GM13976 (cell line): ENCODE measurements around the gene CCDC92.

ENCODE experiments used
- DNase-seq: peaks from one replicate; pipeline ENCODE4 v3.0.0; 2012; ENCODE audit warnings: low spot score
- CTCF ChIP-seq: IDR thresholded peaks from 2 replicates; pipeline ENCODE4 v1.5.1; 2012; ENCODE audit warnings: borderline replicate concordance, mild to moderate bottlenecking; ENCODE audit not compliant: insufficient read depth; ENCODE audit errors: extremely low read depth, missing control alignments, control extremely low read depth
- in situ Hi-C: fragments of 300-500 bp; cut with MboI; formaldehyde crosslinking; loops from one replicate; pipeline ENCODE4 v1.12.0; 2022; ENCODE audit warnings: low sequenced_read_pairs, mixed read lengths, inconsistent platforms; ENCODE audit not compliant: unreplicated experiment

Gene CCDC92

DNA sequence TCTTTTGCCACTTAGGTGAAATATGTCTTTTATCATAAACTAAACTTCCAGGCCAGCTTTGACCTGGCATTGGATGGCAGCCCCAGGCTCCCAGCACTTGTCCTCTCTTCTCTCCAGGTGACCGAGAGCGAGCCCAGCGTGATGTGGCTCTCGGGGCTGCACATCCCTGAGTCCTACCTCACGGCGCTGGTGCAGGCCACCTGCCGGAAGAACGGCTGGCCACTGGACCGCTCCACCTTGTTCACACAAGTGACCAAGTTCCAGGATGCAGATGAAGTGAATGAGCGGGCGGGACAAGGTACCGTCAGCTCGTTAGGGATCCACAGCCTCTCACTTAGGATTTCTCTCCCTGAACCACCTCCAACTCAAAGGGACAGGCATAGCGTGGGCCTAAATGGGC lies 39.4 kb downstream of the CCDC92 start:
- DNase-seq: no peak
- TF ChIP-seq CTCF: no peak
- in situ Hi-C loops: no loop called here

GRCh38 chr12:123931686-123932321 lies 40.8 kb downstream of the CCDC92 start:
- in situ Hi-C loops: no loop called here
- no peak for TF ChIP-seq CTCF
- DNase-seq: no peak

DNA sequence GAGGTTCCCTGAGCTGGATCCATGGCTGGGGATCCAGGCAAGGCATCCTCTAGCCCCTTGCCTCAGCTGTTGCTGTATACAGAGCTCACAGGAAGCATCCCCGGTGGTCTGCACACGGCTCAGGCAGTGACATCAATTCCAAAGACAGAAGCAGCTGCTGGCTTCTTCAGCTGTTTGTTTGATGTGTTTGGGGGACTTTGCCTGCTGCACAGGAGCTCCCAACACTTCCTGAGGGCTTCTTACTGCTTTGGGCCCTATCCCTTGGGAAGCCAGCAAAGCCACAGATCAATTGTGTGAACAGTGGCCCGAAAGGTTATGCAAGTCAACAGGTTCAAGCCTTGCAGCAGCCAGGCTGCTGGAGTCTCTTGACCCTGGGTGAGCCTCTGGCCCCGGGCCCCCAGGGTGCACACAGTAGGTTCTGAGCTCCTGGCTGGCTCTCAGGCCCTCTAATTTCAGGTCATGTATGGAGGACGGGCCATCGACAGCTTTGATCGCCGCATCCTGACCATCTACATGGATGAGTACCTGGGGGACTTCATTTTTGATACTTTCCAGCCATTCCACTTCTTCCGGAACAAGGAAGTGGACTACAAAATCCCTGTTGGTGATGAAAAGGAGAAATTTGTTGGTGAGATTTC lies 42.6 kb downstream of the CCDC92 start:
- in situ Hi-C loops: no loop called here
- no peak for TF ChIP-seq CTCF
- no peak for DNase-seq

- DNase-seq: no peak
- in situ Hi-C loops: no loop called here
- TF ChIP-seq CTCF: no peak
These were observed 43.7 kb downstream of the CCDC92 start for GRCh38 chr12:123928897-123929296.

DNA sequence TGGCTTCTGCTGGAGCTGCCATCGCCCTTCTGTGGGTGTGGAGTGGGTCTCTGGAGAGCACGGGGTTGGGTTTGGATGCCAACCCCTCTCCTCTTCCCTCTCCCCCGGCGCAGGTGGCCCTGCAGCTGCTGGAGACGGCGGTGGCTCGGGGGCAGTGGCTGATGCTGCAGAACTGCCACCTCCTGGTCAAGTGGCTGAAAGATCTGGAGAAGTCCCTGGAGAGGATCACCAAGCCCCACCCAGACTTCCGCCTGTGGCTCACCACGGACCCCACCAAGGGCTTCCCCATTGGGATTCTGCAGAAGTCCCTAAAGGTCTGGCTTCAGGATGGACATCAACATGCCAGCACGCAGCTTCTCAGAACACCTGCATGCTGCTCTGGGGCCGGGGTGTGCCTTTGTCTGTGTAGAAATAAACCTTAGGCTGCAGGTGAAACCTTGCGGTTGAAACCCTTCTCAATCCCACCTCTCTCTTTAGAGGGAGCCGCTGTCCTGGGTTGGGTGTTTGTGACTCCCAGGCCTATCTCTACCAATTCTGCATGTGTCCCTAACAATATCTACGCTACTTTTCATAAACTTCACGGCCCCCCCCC lies 44.3 kb downstream of the CCDC92 start:
- in situ Hi-C loops: no loop called here
- TF ChIP-seq CTCF: no peak
- no peak for DNase-seq

DNA sequence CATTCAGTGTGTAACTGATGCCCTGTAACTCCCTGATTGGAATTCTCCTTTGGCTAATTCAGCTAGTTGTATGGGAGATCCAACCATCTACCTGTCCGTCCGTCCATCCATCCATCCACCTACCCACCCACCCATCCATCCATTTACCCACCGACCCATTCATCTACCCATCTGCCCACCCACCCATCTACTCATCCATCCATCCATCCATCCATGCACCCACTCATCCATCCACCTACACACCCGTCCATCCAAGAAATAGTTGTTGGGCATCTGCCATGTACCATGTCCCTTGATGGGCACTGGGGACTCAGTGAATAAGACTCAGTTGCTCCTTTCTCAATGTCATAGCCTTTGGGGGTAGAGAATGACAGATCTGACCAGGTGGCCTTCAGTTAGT lies 48.1 kb downstream of the CCDC92 start:
- in situ Hi-C loops: no loop called here
- TF ChIP-seq CTCF: no peak
- DNase-seq: no peak

GRCh38 chr12:123923927-123924326 lies 48.7 kb downstream of the CCDC92 start:
- no peak for TF ChIP-seq CTCF
- DNase-seq: no peak
- in situ Hi-C loops: no loop called here
